ENCODE results near the gene UPK2. TPM values are rescaled to one million over a fixed set of nuclear protein-coding genes. Genes with fewer than 3 reads are reported as not detected.
"Not testable (repeated sequence)": the region's sequence is repeated elsewhere in the genome, so short reads cannot be mapped to it uniquely, and the experiment has no call there.

UPK2 gene
- total and polyA plus RNA-seq, 10 donors: 0.09 to 0.13 TPM; not detected in 8

GRCh38 chr11:118948000-118948399 lies 8.1 kb upstream of the UPK2 start:
- peaks cover 0 to 20% (median 0%) of the 10 kb centered on the region in 7 donors for H3K27me3 ChIP-seq (replicated peaks in 1 of 7)
- intact Hi-C loops (cut with DNase I; ENCODE audit: low total_unique reads): no loop called here
- no peaks in the 10 kb centered on the region for H3K4me1 ChIP-seq
- no peak overlapping the region for H3K27ac ChIP-seq
- H3K36me3 ChIP-seq: no peaks in the 10 kb centered on the region
- H3K4me3 ChIP-seq: no peak overlapping the region
- 78 to 93% (median 87%) methylated on average over 3 of the region's 3 CpGs for WGBS, 5 donors
- DNase-seq: no peak
- no peaks in the 10 kb centered on the region for H3K9me3 ChIP-seq
- no peak for TF ChIP-seq POLR2AphosphoS5 (IDR thresholded peaks at IDR 0.05)
- TF ChIP-seq CTCF (IDR thresholded peaks at IDR 0.05 in 8 of 11, conservative IDR thresholded peaks at IDR 0.05 in 3 of 11): no peak
- TF ChIP-seq POLR2A (IDR thresholded peaks at IDR 0.05): no peak

- Histone ChIP-seq H3K9me3 (no peaks in the 10 kb centered on the region), H3K27ac (no peak overlapping the region), H3K4me1 (peaks cover 0 to 9% (median 0%) of the 10 kb centered on the region in 6 donors), H3K4me3 (no peak overlapping the region), H3K36me3 (no peaks in the 10 kb centered on the region), H3K27me3 (replicated peaks in 1 of 7) (peaks cover 0 to 31% (median 0%) of the 10 kb centered on the region in 7 donors)
- intact Hi-C loops (cut with DNase I; ENCODE audit: low total_unique reads): no loop called here
- DNase-seq: peak; percentile 25
- TF ChIP-seq POLR2AphosphoS5 (IDR thresholded peaks at IDR 0.05) (no peak), CTCF (IDR thresholded peaks at IDR 0.05 in 8 of 11, conservative IDR thresholded peaks at IDR 0.05 in 3 of 11) (no peak), POLR2A (IDR thresholded peaks at IDR 0.05) (no peak)
- 54 to 77% (median 60%) methylated on average over 6 of the region's 6 CpGs for WGBS, 5 donors
Measured at GRCh38 chr11:118953265-118953664, 2.8 kb upstream of the UPK2 start.

GRCh38 chr11:118953976-118954375 lies 2.1 kb upstream of the UPK2 start:
- H3K4me3 ChIP-seq; H3K36me3 ChIP-seq; H3K9me3 ChIP-seq; H3K27ac ChIP-seq; H3K4me1 ChIP-seq; intact Hi-C loops (cut with DNase I; ENCODE audit: low total_unique reads): not testable (repeated sequence)
- 67 to 79% (median 74%) methylated on average over 6 of the region's 6 CpGs for WGBS, 5 donors
- DNase-seq: peak; percentile 32
- H3K27me3 ChIP-seq (replicated peaks in 1 of 7): peaks cover 0 to 31% (median 0%) of the 10 kb centered on the region in 7 donors

GRCh38 chr11:118956847-118957469 lies 860 bp downstream of the UPK2 start:
- no peak overlapping the region for H3K27ac ChIP-seq
- H3K4me1 ChIP-seq: peaks cover 0 to 9% (median 0%) of the 10 kb centered on the region in 6 donors
- intact Hi-C loops (cut with DNase I; ENCODE audit: low total_unique reads): loop anchor here (2.0 to 5.0 kb wide), 2 partner anchors 50 to 266 kb away; no protein-coding TSS in a partner anchor
- peak; percentile 64 for DNase-seq
- H3K9me3 ChIP-seq: no peaks in the 10 kb centered on the region
- H3K27me3 ChIP-seq (replicated peaks in 1 of 7): peaks cover 0 to 29% (median 0%) of the 10 kb centered on the region in 7 donors
- H3K36me3 ChIP-seq: no peaks in the 10 kb centered on the region
- H3K4me3 ChIP-seq: no peak overlapping the region
- 46 to 60% (median 54%) methylated on average over 14 of the region's 14 CpGs for WGBS, 5 donors
- TF ChIP-seq POLR2A (IDR thresholded peaks at IDR 0.05) (no peak), POLR2AphosphoS5 (IDR thresholded peaks at IDR 0.05) (no peak), CTCF (IDR thresholded peaks at IDR 0.05 in 8 of 11, conservative IDR thresholded peaks at IDR 0.05 in 3 of 11) (peak in 5 of 11 experiments; percentile 4 to 68 (median 51))
